Left lung (tissue), 10 donors: Measurements from ENCODE around the gene NCK2. TPM values are rescaled to one million over a fixed set of nuclear protein-coding genes. Genes with fewer than 3 reads are reported as not detected.

Experiments
- ATAC-seq: fragments of 200-7000 bp; cut with Tn5 transposase; one replicate; pipeline ENCODE4 v1.9.1; 2020; ENCODE audit warnings: moderate library complexity
- DNase-seq, 4 donors: peaks; one replicate each; pipeline ENCODE4 v3.0.0-alpha.2; 2013 to 2020
- H3K27ac ChIP-seq, 2 donors: fragments of 200-600 bp; sonication (generic) in 1 of 2; one replicate each; pipeline versions ENCODE4 v1.5.0 to v1.8.0; 2020 to 2021
- H3K27me3 ChIP-seq, 2 donors: fragments of 200-600 bp; sonication (generic) in 1 of 2; one replicate each; pipeline versions ENCODE4 v1.5.0 to v1.8.0; 2020 to 2021
- H3K36me3 ChIP-seq, 2 donors: fragments of 200-600 bp; sonication (generic) in 1 of 2; one replicate each; pipeline versions ENCODE4 v1.5.0 to v1.8.0; 2020 to 2021
- H3K4me1 ChIP-seq, 2 donors: fragments of 200-600 bp; one replicate each; pipeline ENCODE4 v1.8.0; 2021
- H3K4me3 ChIP-seq, 2 donors: fragments of 200-600 bp; sonication (generic) in 1 of 2; one replicate each; pipeline versions ENCODE4 v1.5.0 to v1.8.0; 2020 to 2021; ENCODE audit warnings: mild to moderate bottlenecking in 1 of 2
- H3K9me3 ChIP-seq, 2 donors: fragments of 200-600 bp; sonication (generic) in 1 of 2; one replicate each; pipeline versions ENCODE4 v1.5.0 to v1.8.0; 2020 to 2021
- CTCF ChIP-seq, 2 donors: fragments of 200-600 bp; sonication (generic) in 1 of 2; IDR thresholded peaks; one replicate each; pipeline versions ENCODE4 v1.5.0 to v1.8.0; 2021; ENCODE audit warnings: antibody characterized with exemption in 2 of 2
- intact Hi-C, 2 donors: fragments of 100-400 bp; cut with DNase I; formaldehyde crosslinking; loops; one replicate each; pipeline versions ENCODE4 v1.11.2 to v1.14.2; 2022
- polyA plus RNA-seq, 6 donors: library from polyadenylated mRNA; unstranded; fragments of 120-200 nt; gene quantifications; one replicate each; pipeline ENCODE4 v1.2.1, GENCODE V29; 2013; ENCODE audit not compliant: insufficient read length in 6 of 6
- total RNA-seq, 2 donors: library from RNA; stranded (reverse); fragmentation: NEBNext Ultra II Directional; extraction: Animal tissue kit (Norgen Biotek cat#: 25700); gene quantifications; one replicate each; pipeline ENCODE4 v1.2.1, GENCODE V29; 2021
- donor health status: DM: no; HTN: yes; CAD: no.
- donor health status: DM: no; HTN: no; CAD: no.

NCK2 gene
- total and polyA plus RNA-seq, 8 donors: 37.6 to 88.5 (median 71.7) TPM

DNA sequence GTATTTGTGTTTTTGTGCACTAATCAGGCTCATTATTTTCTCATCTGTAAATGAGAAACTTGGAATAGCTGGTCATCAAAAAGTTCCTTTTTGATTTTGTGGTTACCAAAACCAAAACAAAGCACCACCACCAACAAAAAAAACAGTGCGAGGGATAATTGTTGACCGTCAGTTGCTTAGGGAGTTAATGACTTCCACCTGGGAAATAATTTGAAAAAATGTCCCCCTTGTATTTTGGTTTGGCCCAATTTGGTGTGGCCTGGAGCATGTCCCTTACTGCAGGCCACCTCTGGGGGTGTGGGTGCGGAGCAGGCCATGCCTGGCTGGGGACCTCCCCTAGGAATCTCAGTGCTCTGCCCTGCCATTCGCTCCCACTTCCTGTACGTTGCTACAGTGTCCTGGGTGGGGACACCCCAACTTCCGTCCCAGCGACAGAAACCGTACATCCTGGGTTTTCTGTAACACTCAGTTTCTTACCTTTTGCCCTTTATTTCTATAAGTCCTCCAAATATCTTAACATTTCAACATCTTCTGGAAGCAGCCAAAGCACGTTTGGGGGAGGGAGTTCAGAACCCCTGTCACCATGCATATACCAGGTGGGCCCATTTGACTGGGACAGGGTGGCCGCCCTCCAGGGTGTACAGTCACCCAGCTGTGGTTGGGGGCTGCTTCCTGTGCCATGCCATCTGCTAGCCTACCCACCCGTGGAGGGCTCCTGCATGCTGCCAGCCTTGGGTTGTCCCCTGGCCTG is 31.3 kb downstream of the NCK2 start:
- intact Hi-C loops: no loop called here
- Histone ChIP-seq H3K36me3 (no peaks in the 10 kb centered on the region), H3K4me3 (no peak overlapping the region), H3K27ac (peak overlapping the region in 1 of 2 donors; percentile 62), H3K9me3 (no peaks in the 10 kb centered on the region), H3K4me1 (peaks cover 7 to 56% of the 10 kb centered on the region in 2 donors), H3K27me3 (no peaks in the 10 kb centered on the region)
- peak; percentile 13 for ATAC-seq
- no peak for DNase-seq
- no peak for TF ChIP-seq CTCF (IDR thresholded peaks at IDR 0.05)

DNA sequence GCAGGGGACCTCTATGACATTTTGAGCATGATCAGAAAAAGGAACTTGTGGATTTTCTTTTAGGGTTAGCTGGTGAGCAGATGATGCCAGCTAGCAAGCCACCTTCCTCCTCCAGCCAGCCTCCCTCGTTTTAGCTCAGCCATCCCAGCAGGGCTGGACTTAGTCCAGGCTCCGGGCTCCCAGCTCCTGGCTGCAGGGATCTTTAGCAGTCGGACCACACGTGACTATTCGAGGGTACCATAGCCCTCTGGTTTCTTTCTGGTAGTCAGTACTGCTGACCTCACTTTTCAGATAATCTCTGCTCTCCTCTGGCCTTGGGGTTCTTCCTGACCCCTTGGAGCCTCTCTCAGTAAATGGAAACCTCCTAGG is 31.8 kb downstream of the NCK2 start:
- DNase-seq (no peak), ATAC-seq (no peak)
- Histone ChIP-seq H3K27ac (peak overlapping the region in 1 of 2 donors; percentile 62), H3K27me3 (no peaks in the 10 kb centered on the region), H3K4me3 (no peak overlapping the region), H3K4me1 (peaks cover 12 to 58% of the 10 kb centered on the region in 2 donors), H3K36me3 (no peaks in the 10 kb centered on the region), H3K9me3 (no peaks in the 10 kb centered on the region)
- intact Hi-C loops: no loop called here
- TF ChIP-seq CTCF (IDR thresholded peaks at IDR 0.05): no peak

- H3K4me3 ChIP-seq: no peak overlapping the region
- no peaks in the 10 kb centered on the region for H3K36me3 ChIP-seq
- peak overlapping the region in 1 of 2 donors; percentile 62 for H3K27ac ChIP-seq
- H3K9me3 ChIP-seq: no peaks in the 10 kb centered on the region
- TF ChIP-seq CTCF (IDR thresholded peaks at IDR 0.05): no peak
- peaks cover 12 to 58% of the 10 kb centered on the region in 2 donors for H3K4me1 ChIP-seq
- no peak for DNase-seq
- ATAC-seq: no peak
- no peaks in the 10 kb centered on the region for H3K27me3 ChIP-seq
- intact Hi-C loops: no loop called here
Observed at GRCh38 chr2:105777031-105777482, 32.3 kb downstream of the NCK2 start.

GRCh38 chr2:105777506-105778055 is 32.9 kb downstream of the NCK2 start:
- H3K9me3 ChIP-seq: no peaks in the 10 kb centered on the region
- no peaks in the 10 kb centered on the region for H3K36me3 ChIP-seq
- H3K27ac ChIP-seq: no peak overlapping the region
- no peak overlapping the region for H3K4me3 ChIP-seq
- intact Hi-C loops: no loop called here
- no peaks in the 10 kb centered on the region for H3K27me3 ChIP-seq
- DNase-seq (no peak), ATAC-seq (no peak)
- TF ChIP-seq CTCF (IDR thresholded peaks at IDR 0.05): no peak
- peaks cover 12 to 59% of the 10 kb centered on the region in 2 donors for H3K4me1 ChIP-seq

GRCh38 chr2:105778080-105778607 is 33.4 kb downstream of the NCK2 start:
- Histone ChIP-seq H3K4me1 (peaks cover 12 to 64% of the 10 kb centered on the region in 2 donors), H3K9me3 (no peaks in the 10 kb centered on the region), H3K27me3 (no peaks in the 10 kb centered on the region), H3K27ac (no peak overlapping the region), H3K36me3 (no peaks in the 10 kb centered on the region), H3K4me3 (no peak overlapping the region)
- DNase-seq (no peak), ATAC-seq (no peak)
- intact Hi-C loops: no loop called here
- no peak for TF ChIP-seq CTCF (IDR thresholded peaks at IDR 0.05)
